H9 (cell line): Measurements from ENCODE around the gene CERK. TPM values are rescaled to one million over a fixed set of nuclear protein-coding genes. Genes with fewer than 3 reads are reported as not detected.

ENCODE experiments used
- DNase-seq: peaks from one replicate; pipeline ENCODE4 v3.0.0-alpha.2; 2017
- H2AFZ ChIP-seq: one replicate; pipeline ENCODE4 v1.6.1; 2013; ENCODE audit warnings: mild to moderate bottlenecking, low read length, control low read depth, moderate library complexity
- H2AK5ac ChIP-seq: 2 replicates; pipeline ENCODE4 v1.6.1; 2013; ENCODE audit warnings: low read length, control low read depth, mixed read lengths; ENCODE audit not compliant: insufficient read length
- H2BK120ac ChIP-seq: one replicate; pipeline ENCODE4 v1.6.1; 2013; ENCODE audit warnings: low read depth, mild to moderate bottlenecking, low read length, control low read depth, inconsistent platforms; ENCODE audit not compliant: poor library complexity, severe bottlenecking
- H2BK12ac ChIP-seq: 2 replicates; pipeline ENCODE4 v1.6.1; 2013; ENCODE audit warnings: low read length, control low read depth, mixed read lengths, low read depth; ENCODE audit not compliant: insufficient read length
- H2BK15ac ChIP-seq: 2 replicates; pipeline ENCODE4 v1.6.1; 2013; ENCODE audit warnings: low read depth, low read length, control low read depth
- H2BK20ac ChIP-seq: one replicate; pipeline ENCODE4 v1.6.1; 2013; ENCODE audit warnings: low read depth, mild to moderate bottlenecking, low read length, control low read depth, inconsistent platforms; ENCODE audit not compliant: poor library complexity, severe bottlenecking
- H2BK5ac ChIP-seq: 2 replicates; pipeline ENCODE4 v1.6.1; 2013; ENCODE audit warnings: low read length, control low read depth, mixed read lengths; ENCODE audit not compliant: insufficient read length
- H3K14ac ChIP-seq: 2 replicates; pipeline ENCODE4 v1.6.1; 2013; ENCODE audit warnings: low read length, control low read depth; ENCODE audit not compliant: insufficient read depth
- H3K18ac ChIP-seq: 2 replicates; pipeline ENCODE4 v1.6.1; 2013; ENCODE audit warnings: low read depth, mild to moderate bottlenecking, mixed read lengths, low read length, control low read depth; ENCODE audit not compliant: insufficient read length
- H3K23ac ChIP-seq: 2 replicates; pipeline ENCODE4 v1.6.1; 2013; ENCODE audit warnings: low read length, control low read depth, mixed read lengths, low read depth; ENCODE audit not compliant: insufficient read length
- H3K23me2 ChIP-seq: 2 replicates; pipeline ENCODE4 v1.6.1; 2013; ENCODE audit warnings: low read depth, mild to moderate bottlenecking, mixed read lengths, low read length, control low read depth; ENCODE audit not compliant: insufficient read length, poor library complexity, severe bottlenecking
- H3K27ac ChIP-seq: 2 replicates; pipeline ENCODE4 v1.5.1; 2013; ENCODE audit warnings: low read length, control low read depth, mixed read lengths, low read depth; ENCODE audit not compliant: insufficient read length
- H3K27me3 ChIP-seq: 2 replicates; pipeline ENCODE4 v1.6.1; 2013; ENCODE audit warnings: low read length, control low read depth, inconsistent platforms; ENCODE audit not compliant: insufficient read depth
- H3K4ac ChIP-seq: 2 replicates; pipeline ENCODE4 v1.6.1; 2013; ENCODE audit warnings: low read depth, mild to moderate bottlenecking, control low read depth, inconsistent platforms, low read length, moderate library complexity
- H3K4me1 ChIP-seq: 2 replicates; pipeline ENCODE4 v1.6.1; 2013; ENCODE audit warnings: low read length, control low read depth, inconsistent platforms; ENCODE audit not compliant: insufficient read depth
- H3K4me2 ChIP-seq: 2 replicates; pipeline ENCODE4 v1.6.1; 2013; ENCODE audit warnings: low read length, control low read depth, mixed read lengths; ENCODE audit not compliant: insufficient read length, insufficient read depth
- H3K56ac ChIP-seq: 2 replicates; pipeline ENCODE4 v1.6.1; 2013; ENCODE audit warnings: low read depth, mild to moderate bottlenecking, mixed read lengths, low read length, control low read depth; ENCODE audit not compliant: insufficient read length
- H3K79me1 ChIP-seq: 2 replicates; pipeline ENCODE4 v1.6.1; 2013; ENCODE audit warnings: low read depth, mild to moderate bottlenecking, moderate library complexity, low read length, control low read depth, inconsistent platforms; ENCODE audit not compliant: insufficient read depth, poor library complexity, severe bottlenecking
- H3K79me2 ChIP-seq: 2 replicates; pipeline ENCODE4 v1.6.1; 2013; ENCODE audit warnings: low read length, control low read depth, inconsistent platforms; ENCODE audit not compliant: insufficient read depth
- H3K9ac ChIP-seq: 2 replicates; pipeline ENCODE4 v1.6.1; 2013; ENCODE audit warnings: low read length, control low read depth, mixed read lengths; ENCODE audit not compliant: insufficient read length; ENCODE audit errors: extremely low read depth
- H3K9me3 ChIP-seq: one replicate; pipeline ENCODE4 v1.6.1; 2013; ENCODE audit warnings: low read depth, low read length, inconsistent platforms; ENCODE audit not compliant: control insufficient read depth
- H3T11ph ChIP-seq: one replicate; pipeline ENCODE4 v1.6.1; 2013; ENCODE audit warnings: mild to moderate bottlenecking, low read length, control low read depth, inconsistent platforms
- H4K20me1 ChIP-seq: one replicate; pipeline ENCODE4 v1.6.1; 2013; ENCODE audit not compliant: control insufficient read depth, insufficient read length, insufficient read depth
- H4K5ac ChIP-seq: 2 replicates; pipeline ENCODE4 v1.6.1; 2013; ENCODE audit warnings: low read depth, mild to moderate bottlenecking, mixed read lengths, low read length, control low read depth; ENCODE audit not compliant: insufficient read length
- H4K8ac ChIP-seq: replicated peaks from 2 replicates; pipeline ENCODE4 v1.6.1; 2013; ENCODE audit warnings: low read length, control low read depth, mixed read lengths, low read depth; ENCODE audit not compliant: insufficient read length
- H4K91ac ChIP-seq: 2 replicates; pipeline ENCODE4 v1.6.1; 2013; ENCODE audit warnings: low read depth, mild to moderate bottlenecking, moderate library complexity, mixed read lengths, low read length, control low read depth; ENCODE audit not compliant: insufficient read length
- H3K27ac Mint-ChIP-seq, 3 experiments: 2 replicates in 2 of 3; 3 replicates in 1 of 3; pipeline ENCODE4 v1.8.0; 2020 to 2021; ENCODE audit warnings: mixed read lengths in 3 of 3, mild to moderate bottlenecking in 1 of 3, moderate library complexity in 1 of 3
- H3K27me3 Mint-ChIP-seq: 2 replicates; pipeline ENCODE4 v1.8.0; 2021; ENCODE audit warnings: low read depth, mild to moderate bottlenecking, moderate library complexity, mixed read lengths
- H3K36me3 Mint-ChIP-seq, 3 experiments: 2 replicates in 2 of 3; 3 replicates in 1 of 3; pipeline ENCODE4 v1.8.0; 2020 to 2021; ENCODE audit warnings: low read depth in 3 of 3, mixed read lengths in 3 of 3; ENCODE audit not compliant: insufficient read depth in 1 of 3
- H3K4me1 Mint-ChIP-seq, 2 experiments: 2 replicates each; pipeline ENCODE4 v1.8.0; 2020; ENCODE audit warnings: mixed read lengths in 2 of 2
- H3K4me3 Mint-ChIP-seq, 2 experiments: 2 replicates in 1 of 2; 3 replicates in 1 of 2; pipeline ENCODE4 v1.8.0; 2020 to 2021; ENCODE audit warnings: mild to moderate bottlenecking in 2 of 2, mixed read lengths in 2 of 2, moderate library complexity in 1 of 2
- H3K9me3 Mint-ChIP-seq, 2 experiments: 2 replicates in 1 of 2; 3 replicates in 1 of 2; pipeline ENCODE4 v1.8.0; 2020; ENCODE audit warnings: mild to moderate bottlenecking in 2 of 2, mixed read lengths in 2 of 2, moderate library complexity in 1 of 2
- WGBS: extraction: QIAGEN DNeasy Blood & Tissue Kit; methylation state at CpG from one replicate; pipeline ENCODE4 v1.1.7; 2013; ENCODE audit warnings: missing lambda C conversion rate, low lambda C conversion rate, mixed read lengths; ENCODE audit not compliant: insufficient read length; ENCODE audit errors: extremely low coverage; 5-methylcytosine and 5-hydroxymethylcytosine counted together
- total RNA-seq: library from RNA; stranded (reverse); gene quantifications from 2 replicates; pipeline ENCODE4 v1.2.1, GENCODE V29; 2021
- TF ChIP-seq, protein P1 (sequence below): fragments of 200-600 bp; sonication (generic); conservative IDR thresholded peaks from 3 replicates; pipeline ENCODE4 v1.8.0; 2021; ENCODE audit warnings: antibody characterized with exemption, mild to moderate bottlenecking

CERK gene
- total RNA-seq, 1 experiment from 2014 or later: 47.1 TPM

DNA sequence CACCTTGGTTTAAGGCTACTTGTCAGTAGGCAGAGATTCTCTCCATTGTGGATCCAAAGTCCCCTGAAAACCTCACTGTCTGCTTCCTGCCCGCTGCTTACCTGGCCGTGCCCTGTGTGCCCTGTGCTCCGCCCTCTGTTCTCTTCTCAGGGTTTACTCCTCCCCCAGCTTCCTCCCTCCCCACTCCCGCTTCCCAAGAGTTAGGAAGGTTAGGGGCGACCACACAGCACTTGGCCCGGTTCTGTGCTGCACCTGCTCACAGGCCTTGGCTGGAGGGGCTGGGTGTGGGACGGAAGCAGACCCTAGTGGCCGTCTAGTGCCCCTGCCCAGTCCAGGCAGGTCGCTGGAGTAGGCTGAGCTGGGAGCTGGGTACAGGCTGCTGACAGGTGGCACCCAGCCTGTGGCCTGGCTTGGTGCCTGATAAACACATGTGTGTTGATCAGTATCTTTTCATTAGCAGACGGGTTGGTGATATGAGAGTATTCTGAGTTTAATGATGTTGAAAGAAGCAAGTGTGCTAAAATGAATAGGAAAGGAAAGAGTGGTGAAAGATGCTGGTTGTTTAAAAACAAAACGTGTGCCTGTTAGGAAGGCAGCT lies 77.3 kb downstream of the CERK start:
- Histone ChIP-seq H4K8ac (no peak overlapping the region), H3K56ac (no peak overlapping the region), H3K18ac (no peak overlapping the region), H2BK12ac (no peak overlapping the region), H2AK5ac (no peak overlapping the region), H4K20me1 (no peaks in the 10 kb centered on the region), H3K9ac (no peak overlapping the region), H3K27ac (no peak overlapping the region), H3K9me3 (no peaks in the 10 kb centered on the region), H3K4ac (no peak overlapping the region), H3K4me1 (no peaks in the 10 kb centered on the region), H2AFZ (no peak overlapping the region), H2BK120ac (no peak overlapping the region), H3T11ph (no peak overlapping the region), H2BK5ac (no peak overlapping the region), H4K91ac (no peak overlapping the region), H3K27me3 (no peaks in the 10 kb centered on the region), H3K14ac (no peak overlapping the region; the same call in 1 of the 2 replicates), H2BK20ac (no peak overlapping the region), H3K23me2 (no peaks in the 10 kb centered on the region), H3K79me2 (no peaks in the 10 kb centered on the region), H3K79me1 (no peaks in the 10 kb centered on the region), H2BK15ac (no peak overlapping the region), H3K4me2 (no peak overlapping the region), H3K23ac (no peak overlapping the region), H4K5ac (no peak overlapping the region)
- Mint-ChIP-seq H3K27me3 (no peaks in the 10 kb centered on the region), H3K4me1 (peaks cover 7 to 12% of the 10 kb centered on the region in 2 experiments), H3K27ac (peak overlapping the region; percentile 16 to 45 (median 44); a peak in 3 of 7 replicates), H3K4me3 (no peak overlapping the region), H3K9me3 (no peaks in the 10 kb centered on the region; a peak in 1 of 5 replicates), H3K36me3 (no peaks in the 10 kb centered on the region)
- WGBS: no CpG with 5 or more reads among the region's 11 CpGs
- no peak for DNase-seq
- TF ChIP-seq, protein P1, sequence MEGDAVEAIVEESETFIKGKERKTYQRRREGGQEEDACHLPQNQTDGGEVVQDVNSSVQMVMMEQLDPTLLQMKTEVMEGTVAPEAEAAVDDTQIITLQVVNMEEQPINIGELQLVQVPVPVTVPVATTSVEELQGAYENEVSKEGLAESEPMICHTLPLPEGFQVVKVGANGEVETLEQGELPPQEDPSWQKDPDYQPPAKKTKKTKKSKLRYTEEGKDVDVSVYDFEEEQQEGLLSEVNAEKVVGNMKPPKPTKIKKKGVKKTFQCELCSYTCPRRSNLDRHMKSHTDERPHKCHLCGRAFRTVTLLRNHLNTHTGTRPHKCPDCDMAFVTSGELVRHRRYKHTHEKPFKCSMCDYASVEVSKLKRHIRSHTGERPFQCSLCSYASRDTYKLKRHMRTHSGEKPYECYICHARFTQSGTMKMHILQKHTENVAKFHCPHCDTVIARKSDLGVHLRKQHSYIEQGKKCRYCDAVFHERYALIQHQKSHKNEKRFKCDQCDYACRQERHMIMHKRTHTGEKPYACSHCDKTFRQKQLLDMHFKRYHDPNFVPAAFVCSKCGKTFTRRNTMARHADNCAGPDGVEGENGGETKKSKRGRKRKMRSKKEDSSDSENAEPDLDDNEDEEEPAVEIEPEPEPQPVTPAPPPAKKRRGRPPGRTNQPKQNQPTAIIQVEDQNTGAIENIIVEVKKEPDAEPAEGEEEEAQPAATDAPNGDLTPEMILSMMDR: no peak; the same call in 2 of the 3 replicates
